AG09319 (cell line): Measurements from ENCODE around the gene DMRTB1.

Source experiments
- DNase-seq: peaks from one replicate; pipeline ENCODE4 v3.0.0-alpha.2; 2010; ENCODE audit warnings: low read depth; ENCODE audit errors: extremely low read depth
- CTCF ChIP-seq: IDR thresholded peaks from 2 replicates; pipeline ENCODE4 v1.5.1; 2011; ENCODE audit warnings: low read depth, mild to moderate bottlenecking, inconsistent platforms, low read length, moderate library complexity

The DMRTB1 gene

DNA sequence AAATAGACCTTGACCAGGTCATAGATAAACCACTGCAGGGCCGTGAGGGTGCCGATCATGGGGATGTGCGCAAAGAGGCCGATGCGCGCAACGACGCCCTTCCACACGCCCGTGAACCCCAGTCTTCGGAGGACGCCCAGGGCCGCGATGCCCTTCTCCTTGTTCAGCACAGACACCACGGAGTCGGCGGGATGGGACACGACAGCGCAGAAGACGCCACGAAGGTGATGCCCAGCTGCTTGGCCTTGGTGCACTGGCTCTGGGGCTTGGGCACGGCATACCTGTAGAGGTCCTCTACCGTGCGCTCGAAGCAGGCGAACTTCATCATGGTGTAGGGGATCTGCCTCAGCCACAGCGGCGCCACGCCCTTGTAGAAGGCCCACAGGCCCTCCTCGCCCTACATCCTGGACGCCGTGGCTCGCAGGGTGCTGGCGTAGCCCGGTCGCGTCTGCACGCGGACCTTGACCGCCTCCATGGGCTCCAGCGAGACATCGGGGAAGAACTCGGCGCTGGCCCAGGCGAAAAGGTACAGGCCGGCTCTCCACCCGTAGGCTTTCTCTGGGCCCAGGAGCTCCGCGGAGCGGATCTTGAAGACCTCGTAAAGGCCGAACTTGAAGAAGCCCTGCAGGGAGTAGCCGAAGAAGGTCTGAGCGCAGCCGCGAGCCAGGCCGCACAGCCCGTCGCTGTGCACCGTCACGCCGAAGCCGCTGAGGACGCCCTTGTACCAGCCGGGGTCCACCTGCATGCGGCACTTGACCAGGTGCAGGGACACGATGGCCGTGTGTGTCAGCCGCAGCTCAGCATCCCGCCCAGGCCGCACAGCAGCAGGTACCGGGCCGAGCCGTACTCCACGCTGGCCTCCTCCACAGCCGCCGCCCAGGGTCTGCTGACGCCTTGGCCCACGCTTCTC, 20.5 kb upstream of the DMRTB1 start:
- no peak for DNase-seq
- TF ChIP-seq CTCF, result no peak

DNA sequence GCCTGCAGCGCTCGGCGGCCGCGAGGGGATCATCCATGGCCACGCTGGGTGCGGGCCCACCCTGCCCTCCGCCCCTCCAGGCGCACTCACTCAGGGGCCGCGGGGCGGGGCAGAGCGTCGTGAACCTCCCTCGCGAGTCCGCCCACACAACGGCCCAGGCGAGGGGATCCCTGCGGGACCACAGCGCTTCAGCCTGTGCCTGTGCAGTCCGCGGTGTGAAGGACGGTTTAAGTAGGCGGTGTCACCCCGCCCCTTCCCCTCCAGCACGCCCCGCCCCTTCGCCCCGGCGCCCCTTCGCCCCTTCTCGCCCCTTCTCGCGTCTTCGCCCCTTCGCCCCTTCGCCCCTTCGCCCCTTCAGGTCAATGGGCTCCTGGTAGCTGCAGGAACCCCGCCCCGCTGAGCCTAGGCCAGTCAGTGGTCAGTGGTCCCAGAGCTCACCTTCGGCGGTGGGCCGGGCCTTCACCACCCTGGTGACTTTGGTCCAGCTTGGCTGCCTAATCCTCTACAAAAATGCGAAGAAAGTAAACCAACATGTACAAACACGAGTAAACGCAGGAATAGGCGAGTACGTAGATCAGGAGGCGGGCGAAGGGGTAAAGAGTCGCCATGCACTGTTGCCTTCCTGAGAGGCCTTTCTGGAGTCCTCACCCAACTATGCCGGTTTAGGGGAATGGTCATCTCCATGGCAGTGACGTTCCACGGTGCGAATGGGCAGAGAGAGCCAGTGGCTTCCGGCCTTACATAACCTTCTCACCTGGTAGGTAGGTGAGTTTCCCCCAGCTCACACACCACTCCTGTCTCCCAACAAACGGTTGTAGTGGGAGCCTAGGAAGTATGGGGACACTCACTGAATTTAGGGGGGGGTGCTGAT, 19.6 kb upstream of the DMRTB1 start:
- no peak for DNase-seq
- TF ChIP-seq CTCF, result no peak

GRCh38 chr1:53440633-53441032, 18.6 kb upstream of the DMRTB1 start:
- no peak for TF ChIP-seq CTCF
- no peak for DNase-seq

GRCh38 chr1:53442299-53442698, 16.9 kb upstream of the DMRTB1 start:
- no peak for TF ChIP-seq CTCF
- DNase-seq, result no peak

DNA sequence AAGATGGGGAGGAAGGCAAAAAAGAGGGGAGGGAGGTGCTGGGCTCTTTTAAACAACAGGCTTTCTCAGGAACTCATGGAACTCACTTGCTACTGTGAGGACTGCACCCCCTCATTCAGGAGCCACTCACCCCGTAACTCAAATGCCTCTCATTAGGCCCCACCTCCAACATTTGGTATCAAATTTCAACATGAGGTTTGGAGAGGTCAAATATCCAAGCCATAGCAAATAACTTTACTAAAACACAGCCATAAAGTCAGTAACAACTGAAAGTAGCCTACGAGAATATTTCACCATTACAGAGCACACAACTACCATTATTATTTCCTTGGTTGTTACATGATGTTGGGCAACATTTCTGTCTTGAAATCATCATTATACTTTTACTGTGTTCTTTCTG, 13.1 kb upstream of the DMRTB1 start:
- DNase-seq, result no peak
- no peak for TF ChIP-seq CTCF

DNA sequence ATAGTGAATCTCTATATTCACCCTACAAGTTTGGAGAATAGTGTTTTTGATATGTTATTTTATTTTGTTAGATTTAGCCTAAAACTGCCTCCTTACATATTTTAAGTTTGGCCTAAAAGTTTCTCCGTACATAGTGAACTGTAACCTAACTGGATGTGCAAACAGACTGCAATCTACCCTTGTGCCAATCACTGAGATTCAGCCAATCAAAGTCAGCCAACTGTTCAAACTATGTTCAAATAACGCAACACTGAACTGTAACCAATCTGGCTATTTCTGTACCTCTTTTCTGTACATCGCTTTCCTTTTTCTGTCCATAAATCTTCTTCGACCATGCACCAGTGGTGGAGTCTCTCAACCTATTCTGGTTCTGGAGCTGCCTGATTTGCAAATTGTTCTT, 11.8 kb upstream of the DMRTB1 start:
- TF ChIP-seq CTCF, result no peak
- DNase-seq, result no peak
